GM21390 (cell line): ENCODE data around the gene CDK5.
"Not testable (repeated sequence)": the region's sequence is repeated elsewhere in the genome, so short reads cannot be mapped to it uniquely, and the experiment has no call there.

ENCODE experiments used
- ATAC-seq: cut with Tn5 transposase; IDR thresholded peaks from one replicate; pipeline ENCODE4 v1.9.1; 2021; ENCODE audit not compliant: unreplicated experiment

CDK5 gene

GRCh38 chr7:151058781-151059366, 1.2 kb upstream of the CDK5 start:
- no peak for ATAC-seq

GRCh38 chr7:151057989-151058780, 488 bp upstream of the CDK5 start:
- ATAC-seq: peak; percentile 87

GRCh38 chr7:151056666-151057505, 811 bp downstream of the CDK5 start:
- no peak for ATAC-seq

GRCh38 chr7:151056283-151056665, 1.4 kb downstream of the CDK5 start:
- no peak for ATAC-seq

- no peak for ATAC-seq
Observed at GRCh38 chr7:151053751-151054150, 3.9 kb downstream of the CDK5 start.

- ATAC-seq: no peak
Observed at GRCh38 chr7:151053096-151053495, 4.6 kb downstream of the CDK5 start.

- ATAC-seq: no peak
Observed at GRCh38 chr7:151051108-151051507, 6.6 kb downstream of the CDK5 start.

GRCh38 chr7:151048911-151049463, 8.7 kb downstream of the CDK5 start:
- ATAC-seq: no peak

- no peak for ATAC-seq
Observed at GRCh38 chr7:151047976-151048815, 9.5 kb downstream of the CDK5 start, which contains the start of gene ASIC3. ASIC3 (plus strand) TSS chr7:151048531; CDS start chr7:151048886, 355 bp downstream.

GRCh38 chr7:151046603-151047573, 10.8 kb downstream of the CDK5 start:
- no peak for ATAC-seq

- no peak for ATAC-seq
Observed at GRCh38 chr7:151045967-151046366, 11.7 kb downstream of the CDK5 start.

GRCh38 chr7:151045262-151045661, 12.4 kb downstream of the CDK5 start:
- no peak for ATAC-seq

- no peak for ATAC-seq
Observed at GRCh38 chr7:151043959-151044358, 13.7 kb downstream of the CDK5 start.

- ATAC-seq: not testable (repeated sequence)
Observed at GRCh38 chr7:151043449-151043848, 14.2 kb downstream of the CDK5 start.

GRCh38 chr7:151040616-151041375, 16.9 kb downstream of the CDK5 start:
- no peak for ATAC-seq

GRCh38 chr7:151039850-151040548, 17.7 kb downstream of the CDK5 start:
- ATAC-seq: no peak

- ATAC-seq: no peak
Observed at GRCh38 chr7:151038951-151039849, 18.5 kb downstream of the CDK5 start.
